GM12878 (cell line): Measurements from ENCODE around the gene MAPRE3. TPM values are rescaled to one million over a fixed set of nuclear protein-coding genes. Genes with fewer than 3 reads are reported as not detected.

Experiments
- ATAC-seq: fragments of 200-7000 bp; cut with Tn5 transposase; 3 replicates; pipeline ENCODE4 v1.9.1; 2020; ENCODE audit warnings: mild to moderate bottlenecking, moderate library complexity
- BruUV-seq: library from RNA; stranded (reverse); fragments of 400-500 nt; replicated peaks from 2 replicates; lab custom pipeline; 2021; lab: Mats Ljungman, UMichigan
- CTCF ChIA-PET: fragments of 300-600 bp; sonication (Branson Sonifier 250); formaldehyde crosslinking; extraction: SDS; loops from one replicate; lab custom pipeline; 2021; ENCODE audit warnings: inconsistent platforms; lab: Yijun Ruan, JAX
- POLR2A ChIA-PET: fragments of 350-600 bp; formaldehyde crosslinking; extraction: SDS; loops from one replicate; lab custom pipeline; 2021; ENCODE audit warnings: inconsistent platforms; lab: Charles Lee
- RAD21 ChIA-PET: fragments of 300-600 bp; sonication (Branson Sonifier 250); formaldehyde crosslinking; loops from one replicate; lab custom pipeline; 2023; ENCODE audit warnings: antibody characterized with exemption; ENCODE audit not compliant: unreplicated experiment; lab: Charles Lee
- SMC1A ChIA-PET: fragments of 300-600 bp; sonication (Branson Sonifier 250); formaldehyde crosslinking; loops from one replicate; lab custom pipeline; 2023; ENCODE audit not compliant: unreplicated experiment, uncharacterized antibody; lab: Charles Lee
- DNase-seq: peaks from one replicate; pipeline ENCODE4 v3.0.0-alpha.2; 2011; ENCODE audit warnings: low read depth, low spot score
- FAIRE-seq: peaks from 3 replicates; lab custom pipeline; 2011; peaks lifted over from hg19 to GRCh38; lab: Jason Lieb, UNC
- H2AFZ ChIP-seq: 2 replicates; pipeline ENCODE4 v1.6.0; 2011; ENCODE audit warnings: low read depth, low read length, control low read depth; ENCODE audit not compliant: control insufficient read depth
- H3K27ac ChIP-seq: 2 replicates; pipeline ENCODE4 v1.5.1; 2011; ENCODE audit warnings: control low read depth; ENCODE audit not compliant: control insufficient read depth, insufficient read depth
- H3K27me3 ChIP-seq, 2 experiments: replicated peaks in 1 of 2; 2 replicates each; pipeline versions ENCODE4 v1.6.0 to v1.6.1; 2011; ENCODE audit warnings: low read length in 1 of 2; ENCODE audit not compliant: control insufficient read depth in 2 of 2, insufficient read depth in 2 of 2
- H3K36me3 ChIP-seq, 2 experiments: 2 replicates each; pipeline ENCODE4 v1.5.1; 2011; ENCODE audit warnings: low read length in 1 of 2; ENCODE audit not compliant: control insufficient read depth in 2 of 2, insufficient read depth in 2 of 2
- H3K4me1 ChIP-seq: 2 replicates; pipeline ENCODE4 v1.6.1; 2011; ENCODE audit warnings: mild to moderate bottlenecking, low read length, moderate library complexity, mixed read lengths; ENCODE audit not compliant: control insufficient read depth, insufficient read depth
- H3K4me2 ChIP-seq: 2 replicates; pipeline ENCODE4 v1.6.0; 2011; ENCODE audit warnings: control low read depth; ENCODE audit not compliant: control insufficient read depth, insufficient read depth
- H3K4me3 ChIP-seq: fragments of 200-600 bp; sonication (generic); 2 replicates; pipeline ENCODE4 v1.5.1; 2016
- H3K79me2 ChIP-seq: 2 replicates; pipeline ENCODE4 v1.6.0; 2011; ENCODE audit warnings: low read length; ENCODE audit not compliant: control insufficient read depth, insufficient read depth
- H3K9ac ChIP-seq: 2 replicates; pipeline ENCODE4 v1.8.0; 2011; ENCODE audit warnings: low read length, control low read depth, mixed read lengths; ENCODE audit not compliant: control insufficient read depth, insufficient read depth
- H3K9me3 ChIP-seq: replicated peaks from 3 replicates; pipeline ENCODE4 v1.5.1; 2011; ENCODE audit warnings: mild to moderate bottlenecking, low read length; ENCODE audit not compliant: control insufficient read depth, insufficient read depth
- H4K20me1 ChIP-seq: 2 replicates; pipeline ENCODE4 v1.6.0; 2011; ENCODE audit not compliant: control insufficient read depth, insufficient read depth
- BMI1 ChIP-seq: fragments of 450-650 bp; IDR thresholded peaks from 2 replicates; pipeline ENCODE4 v1.6.1; 2016; ENCODE audit warnings: mild to moderate bottlenecking, moderate library complexity, borderline replicate concordance
- CREB1 ChIP-seq: IDR thresholded peaks from 2 replicates; pipeline ENCODE4 v1.6.1; 2012; ENCODE audit warnings: low read depth, mild to moderate bottlenecking, inconsistent platforms
- CUX1 ChIP-seq: IDR thresholded peaks from 2 replicates; pipeline ENCODE4 v1.6.1; 2012; ENCODE audit warnings: improper control_type of control experiment, low read depth, low read length; ENCODE audit not compliant: insufficient replicate concordance
- HDAC2 ChIP-seq: fragments of 200-600 bp; sonication (generic); IDR thresholded peaks from 2 replicates; pipeline ENCODE4 v1.6.1; 2017
- HDAC6 ChIP-seq: fragments of 200-600 bp; sonication (generic); IDR thresholded peaks from one replicate; pipeline ENCODE4 v1.8.0; 2017; ENCODE audit warnings: antibody characterized with exemption; ENCODE audit not compliant: unreplicated experiment
- HSF1 ChIP-seq: fragments of 150-350 bp; IDR thresholded peaks from 2 replicates; pipeline ENCODE4 v1.6.1; 2014; ENCODE audit warnings: mild to moderate bottlenecking, low read depth, low read length
- KAT2A ChIP-seq: conservative IDR thresholded peaks from 2 replicates; pipeline ENCODE4 v1.6.1; 2011; ENCODE audit warnings: low read depth, low read length; ENCODE audit not compliant: control insufficient read depth
- MAX ChIP-seq: IDR thresholded peaks from 2 replicates; pipeline ENCODE4 v1.6.1; 2012; ENCODE audit warnings: low read depth, low read length, improper control_type of control experiment
- PAX8 ChIP-seq: fragments of 450-650 bp; IDR thresholded peaks from 2 replicates; pipeline ENCODE4 v1.6.1; 2017; ENCODE audit warnings: mild to moderate bottlenecking, moderate library complexity
- PBX3 ChIP-seq: IDR thresholded peaks from 2 replicates; pipeline ENCODE4 v1.6.1; 2011; ENCODE audit warnings: mild to moderate bottlenecking, low read depth, low read length, moderate library complexity; ENCODE audit not compliant: insufficient replicate concordance
- SMC3 ChIP-seq: IDR thresholded peaks from 2 replicates; pipeline ENCODE4 v1.6.1; 2011; ENCODE audit warnings: low read length, improper control_type of control experiment, borderline replicate concordance
- SREBF2 ChIP-seq: IDR thresholded peaks from 2 replicates; pipeline ENCODE4 v1.6.1; 2012; ENCODE audit warnings: mild to moderate bottlenecking, low read length
- ZZZ3 ChIP-seq: IDR thresholded peaks from 2 replicates; pipeline ENCODE4 v1.6.1; 2011; ENCODE audit warnings: low read depth; ENCODE audit not compliant: control insufficient read depth, insufficient read length
- WGBS: methylation state at CpG from one replicate; pipeline ENCODE4 v1.1.6; 2016; ENCODE audit warnings: low lambda C conversion rate; ENCODE audit not compliant: insufficient replicate concordance, insufficient coverage; ENCODE audit errors: missing lambda C conversion rate; 5-methylcytosine and 5-hydroxymethylcytosine counted together
- in situ Hi-C: fragments of 300-500 bp; cut with MboI; formaldehyde crosslinking; loops from 9 replicates; pipeline ENCODE4 v1.14.3; 2018; ENCODE audit warnings: mixed read lengths
- intact Hi-C: fragments of 100-400 bp; cut with micrococcal nuclease; formaldehyde crosslinking; loops from one replicate; pipeline ENCODE4 v1.14.2; 2022; ENCODE audit not compliant: unreplicated experiment
- polyA plus RNA-seq, 11 experiments: library from polyadenylated mRNA; depleted of rRNA in 4 of 11; unstranded in 6 of 11; stranded (reverse) in 5 of 11; fragments of >200 nt; fragmentation: Nextera tagmentation in 4 of 11; fragmentation: Illumina TruSeq in 1 of 11; extraction: Ambion mirVana in 4 of 11; extraction: Trizol in 1 of 11; gene quantifications; 1 replicate in 1 of 11; 2 replicates in 10 of 11; pipeline versions ENCODE4 v1.2.1 to v1.2.3, GENCODE V29; 2011 to 2016; ENCODE audit warnings: inconsistent platforms in 2 of 11, missing spikeins in 2 of 11, low read depth in 1 of 11
- total RNA-seq, 4 experiments: library from RNA; depleted of rRNA in 3 of 4; stranded (reverse); fragments of >200 nt in 3 of 4; fragmentation: Illumina TruSeq in 1 of 4; extraction: Trizol in 1 of 4; gene quantifications; 2 replicates each; pipeline versions ENCODE4 v1.2.1 to v1.2.3, GENCODE V29; 2013 to 2021

The MAPRE3 gene
- total and polyA plus RNA-seq, 10 of the 15 experiments (the other 5 are each of a cell fraction or from before 2014, with no cell fraction given), result 0.03 to 1.3 (median 0.73) TPM; not detected in 1

- TF ChIP-seq KAT2A (no peak), HDAC6 (no peak), PBX3 (no peak), HDAC2 (no peak)
- TF ChIP-seq, all 136 proteins: peak for 0
Observed at GRCh38 chr2:27067385-27067784, 96.9 kb downstream of the MAPRE3 start (continued).

GRCh38 chr2:27069436-27069835 lies 99.0 kb downstream of the MAPRE3 start:
- 98% methylated on average over 6 of the region's 6 CpGs for WGBS
- TF ChIP-seq PAX8, result no peak
- TF ChIP-seq HSF1, result no peak
- TF ChIP-seq KAT2A, result no peak
- TF ChIP-seq ZZZ3, result no peak
- no peak for TF ChIP-seq SMC3
- TF ChIP-seq CUX1, result no peak
- TF ChIP-seq SREBF2, result no peak
- no peak for TF ChIP-seq CREB1
- no peak for TF ChIP-seq BMI1
- TF ChIP-seq MAX, result no peak

More at GRCh38 chr2:27069436-27069835, 99.0 kb downstream of the MAPRE3 start:
- BruUV-seq, result no TSS peak
- peaks cover 32% of the 10 kb centered on the region for H3K79me2 ChIP-seq
- H4K20me1 ChIP-seq, result no peaks in the 10 kb centered on the region
- intact Hi-C loops, result no loop called here
- H3K27me3 ChIP-seq, result no peaks in the 10 kb centered on the region
- no peak overlapping the region for H2AFZ ChIP-seq
- in situ Hi-C loops, result no loop called here
- POLR2A ChIA-PET, result interaction anchor here (0.6 to 12.2 kb wide), 3 partner anchors 11 to 35 kb away, joined by 5 to 139 read pairs (median 7); partner anchors contain the start of gene AGBL5
- RAD21 ChIA-PET, result no interaction called here
- no peak overlapping the region for H3K27ac ChIP-seq
- no peaks in the 10 kb centered on the region for H3K9me3 ChIP-seq
- DNase-seq, result no peak
- SMC1A ChIA-PET, result no interaction called here
- peaks cover 2 to 25% of the 10 kb centered on the region in 2 experiments; a peak in 3 of 4 replicates for H3K36me3 ChIP-seq
- FAIRE-seq, result no peak
- H3K9ac ChIP-seq, result peak overlapping the region; percentile 96; the same call in 1 of the 2 replicates
- H3K4me2 ChIP-seq, result peak overlapping the region; percentile 94
- peak overlapping the region; percentile 75; the same call in 1 of the 2 replicates for H3K4me3 ChIP-seq
- peaks cover 19% of the 10 kb centered on the region for H3K4me1 ChIP-seq
- CTCF ChIA-PET, result interaction anchor here (1.0 to 1.1 kb wide), 2 partner anchors 12 to 26 kb away, joined by 3 read pairs; no protein-coding TSS in a partner anchor
- no peak for ATAC-seq
